Measurements from ENCODE around the gene XRCC5.

Gene XRCC5

DNA sequence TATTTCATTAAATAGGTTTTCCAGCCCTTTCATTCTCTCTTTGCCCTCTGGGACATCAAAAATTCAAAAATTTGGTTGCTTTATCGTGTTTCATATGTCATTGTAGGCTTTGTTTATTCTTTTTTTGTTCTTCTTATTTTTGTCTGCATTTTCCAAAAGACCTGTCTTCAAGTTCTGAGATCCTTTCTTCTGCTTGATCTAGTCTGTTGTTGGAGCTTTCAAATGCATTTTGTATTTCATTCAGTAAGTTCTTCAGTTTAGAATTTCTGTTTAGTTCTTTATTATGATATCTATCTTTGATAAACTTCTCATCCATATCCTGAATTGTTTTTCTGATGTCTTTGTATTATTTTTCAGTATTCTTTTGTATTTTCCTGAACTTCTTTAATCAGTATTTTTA lies 123.6 kb downstream of the XRCC5 start:
- DNase-seq (ENCODE audit: low read depth), result no peak

DNA sequence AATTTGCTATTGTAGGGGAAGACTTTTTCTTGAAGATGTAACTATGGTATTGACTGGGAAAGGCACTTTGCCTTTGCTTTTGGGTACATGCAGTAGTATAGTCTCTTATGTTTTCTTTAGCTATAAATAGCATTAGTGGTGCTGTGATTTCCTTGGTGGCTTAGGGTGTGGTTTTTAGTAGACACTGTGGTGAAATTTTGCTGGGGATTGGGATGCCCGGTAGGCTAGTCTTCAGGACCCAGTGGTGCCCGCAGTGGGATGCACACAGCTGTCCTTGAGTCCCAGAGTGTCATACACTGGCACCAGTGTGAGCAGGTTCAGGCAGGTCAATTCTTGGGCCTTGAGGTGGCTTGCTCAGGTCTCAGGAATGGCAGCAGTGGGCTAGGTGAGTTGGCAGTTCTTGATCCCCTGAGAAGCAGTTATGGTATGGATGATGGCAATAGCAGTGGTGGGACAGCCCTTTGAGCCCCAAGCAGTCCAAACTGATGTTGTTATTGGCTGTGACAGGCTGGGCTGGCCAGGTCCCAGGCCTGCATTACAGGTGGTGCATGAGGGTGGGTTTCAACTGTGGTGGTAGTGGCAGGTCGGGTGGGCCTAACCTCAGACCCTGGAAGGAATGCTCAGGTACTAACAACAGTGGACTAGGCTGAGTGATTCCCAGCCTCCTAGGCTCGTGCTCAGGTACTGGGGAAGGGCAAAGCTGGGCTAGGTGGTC lies 124.3 kb downstream of the XRCC5 start:
- DNase-seq (ENCODE audit: low read depth), result no peak

DNA sequence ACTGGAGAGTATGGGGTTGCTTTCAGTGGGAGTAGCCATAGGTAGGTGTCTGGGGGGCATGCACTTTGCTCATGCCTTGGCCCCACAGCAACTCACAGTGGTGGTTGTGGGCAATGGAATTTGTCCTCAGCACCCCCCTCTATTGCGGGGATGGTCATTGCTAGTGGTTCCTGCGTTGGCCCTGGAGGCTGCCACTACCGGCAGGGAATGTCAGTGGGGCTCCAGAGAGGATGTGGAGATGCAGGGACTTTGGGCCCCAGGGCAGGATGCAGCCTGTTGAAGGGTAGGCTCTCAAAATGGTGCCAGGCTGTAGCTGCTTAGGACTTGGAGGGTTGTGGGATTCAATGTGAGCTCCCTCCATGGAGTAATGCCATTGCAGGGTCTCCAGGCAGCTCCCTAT lies 125.0 kb downstream of the XRCC5 start:
- DNase-seq (ENCODE audit: low read depth), result no peak

DNA sequence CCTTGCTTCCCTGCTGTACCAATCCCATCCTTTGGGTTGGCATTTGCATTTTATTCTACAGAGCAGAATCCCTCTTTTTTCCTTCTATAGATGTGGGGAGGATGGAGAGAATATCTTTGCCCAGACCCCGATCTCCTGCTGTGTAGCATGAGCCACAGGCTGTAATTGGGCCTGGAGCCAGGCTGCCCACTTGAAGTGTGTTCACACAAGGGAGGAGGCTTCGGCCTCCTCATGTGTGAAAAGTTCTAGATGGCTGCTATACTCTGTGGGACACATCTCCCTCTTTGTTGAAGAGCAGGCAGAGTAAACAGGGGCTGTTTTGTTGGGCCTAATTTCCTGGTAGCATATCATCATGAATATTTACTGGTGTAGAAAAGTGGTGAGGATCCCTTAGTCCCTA lies 126.3 kb downstream of the XRCC5 start:
- DNase-seq (ENCODE audit: low read depth), result no peak

DNA sequence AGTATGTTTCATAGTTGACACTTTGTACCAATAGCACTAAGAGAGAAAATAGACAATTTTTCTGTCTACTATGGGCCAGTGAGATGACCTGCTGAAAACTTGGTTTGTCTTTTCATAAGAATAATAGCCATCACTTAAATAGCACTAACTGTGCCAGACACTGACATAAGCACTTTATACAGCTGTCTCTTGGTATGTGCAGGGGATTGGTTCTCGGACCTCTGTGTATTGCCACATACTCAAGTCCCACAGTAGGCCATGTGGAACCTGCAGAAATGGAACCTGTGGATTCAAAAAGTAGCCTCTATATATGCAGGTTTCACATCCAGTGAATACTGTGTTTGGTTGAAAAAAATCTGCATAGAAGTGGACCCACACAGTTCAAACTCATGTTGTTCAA lies 126.7 kb downstream of the XRCC5 start:
- DNase-seq (ENCODE audit: low read depth), result no peak

DNA sequence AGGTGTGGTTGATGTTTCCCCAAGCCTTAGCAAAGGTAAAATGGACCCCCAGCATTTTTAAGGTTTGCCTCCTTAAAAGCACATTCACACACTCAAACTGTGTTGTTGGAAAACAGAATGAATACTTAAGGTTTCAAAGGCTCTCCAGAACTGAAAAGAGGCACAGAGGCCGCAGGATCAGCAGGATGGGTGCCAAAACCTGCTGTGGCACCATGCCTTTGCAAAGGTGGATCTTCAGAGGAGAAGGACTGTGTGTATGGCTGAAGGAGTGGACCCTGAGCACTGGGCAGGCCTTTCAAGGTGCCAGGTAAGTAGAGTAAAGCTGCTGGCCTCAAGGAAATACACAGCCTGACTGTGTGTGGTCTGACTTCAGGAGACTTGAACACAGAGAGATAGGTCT lies 127.3 kb downstream of the XRCC5 start:
- DNase-seq (ENCODE audit: low read depth), result no peak

DNA sequence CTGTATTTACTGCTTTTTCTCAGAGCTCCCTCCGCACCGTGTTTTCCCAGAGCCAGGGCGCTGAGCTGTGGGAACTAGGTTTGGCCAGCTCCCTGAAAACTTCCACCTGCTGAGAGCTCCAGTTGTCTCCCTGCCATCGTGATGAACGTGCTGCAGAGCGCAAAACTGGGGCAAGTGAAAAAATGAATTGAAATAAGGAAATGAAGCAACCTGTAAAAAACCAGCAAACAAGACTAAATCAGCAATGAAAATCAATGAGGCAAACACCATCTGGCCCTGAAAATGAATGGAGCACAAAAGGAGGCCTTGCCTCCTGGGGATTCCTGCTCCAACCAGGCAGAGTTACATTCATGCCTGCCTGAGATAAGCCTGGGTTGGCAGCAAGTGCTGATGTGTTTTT lies 133.2 kb downstream of the XRCC5 start:
- no peak for DNase-seq (ENCODE audit: low read depth)

DNA sequence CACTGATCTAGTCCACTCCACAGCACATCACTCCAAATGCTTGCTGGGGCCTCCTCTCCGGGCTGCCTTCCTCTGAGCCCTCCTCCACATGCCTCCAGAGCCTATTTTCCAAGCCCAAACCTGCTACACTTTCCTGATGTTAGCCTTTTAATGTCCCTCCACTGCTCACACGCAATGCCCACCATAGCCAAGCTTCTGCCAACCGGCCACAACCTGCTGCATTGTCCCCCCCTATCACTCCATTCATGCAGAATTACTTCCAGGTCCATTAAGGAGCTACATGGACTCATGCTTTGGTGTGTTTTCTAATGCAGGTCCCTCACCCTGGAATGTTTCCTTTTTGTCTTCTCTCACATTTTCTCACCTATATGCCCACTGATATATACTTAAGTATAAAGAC lies 133.9 kb downstream of the XRCC5 start:
- no peak for DNase-seq (ENCODE audit: low read depth)

DNA sequence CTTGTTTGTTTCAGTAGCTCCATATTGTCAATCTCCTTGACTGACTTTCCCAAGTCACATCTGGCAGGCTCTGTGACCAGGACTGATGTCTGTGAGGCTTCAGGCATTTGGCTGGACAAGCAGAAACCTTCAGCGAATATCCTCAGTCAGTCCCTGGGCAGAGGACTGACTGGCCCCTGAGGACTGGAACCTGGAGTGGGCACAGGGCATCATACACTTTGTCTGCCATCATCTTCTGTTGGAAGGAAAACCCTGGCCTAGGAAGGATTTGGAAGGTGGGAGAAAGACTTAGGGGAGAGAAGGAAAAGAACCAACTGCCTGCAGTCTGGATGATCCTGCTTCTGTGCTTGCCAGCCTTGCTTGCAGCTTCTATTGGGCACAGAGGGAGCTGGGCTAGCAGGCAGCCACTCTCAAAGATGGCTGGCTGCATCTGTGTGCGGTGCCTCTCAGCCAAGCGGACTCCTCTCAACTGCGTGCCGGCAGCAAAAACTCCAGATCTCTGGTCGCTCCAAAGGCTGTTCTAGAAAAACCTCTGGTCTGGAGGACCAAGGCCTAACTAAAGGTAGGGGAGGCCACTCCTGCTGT lies 136.3 kb downstream of the XRCC5 start:
- DNase-seq (ENCODE audit: low read depth), result no peak

DNA sequence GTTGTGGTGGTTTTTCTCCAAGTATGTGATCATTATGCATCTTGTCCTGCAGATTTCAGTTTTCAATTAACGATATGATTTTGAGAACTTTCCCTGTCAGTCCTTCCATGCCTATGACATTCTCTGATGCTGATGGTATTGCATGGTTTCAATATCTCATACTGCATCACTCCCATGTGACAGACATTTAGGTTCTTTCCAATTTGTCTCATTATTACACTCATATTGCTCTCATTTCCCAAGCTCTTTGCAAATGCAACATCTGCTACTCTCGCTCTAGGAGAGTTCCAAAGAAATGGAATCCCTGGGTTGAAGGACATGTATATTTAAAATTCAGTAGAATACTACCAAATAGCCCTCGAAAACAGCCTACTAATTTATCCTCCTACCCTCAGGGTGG lies 137.6 kb downstream of the XRCC5 start:
- DNase-seq (ENCODE audit: low read depth), result no peak
